ENCODE measurements around the gene ARHGAP18. TPM values are rescaled to one million over a fixed set of nuclear protein-coding genes. Genes with fewer than 3 reads are reported as not detected.
A peak's percentile ranks its signal among the peaks of the same experiment; 100 is the strongest.
"Not testable (repeated sequence)": the region's sequence is repeated elsewhere in the genome, so short reads cannot be mapped to it uniquely, and the experiment has no call there.

ARHGAP18 gene
- total RNA-seq, 2 donors from 2014 or later: 3.7 to 26.7 TPM

GRCh38 chr6:129576456-129576855, 133.5 kb downstream of the ARHGAP18 start:
- no peaks in the 10 kb centered on the region for H3K9me3 ChIP-seq (ENCODE audit: control insufficient read depth, low read length, poor library complexity, severe bottlenecking)
- Mint-ChIP-seq H3K27me3 (no peaks in the 10 kb centered on the region), H3K4me3 (no peak overlapping the region), H3K4me1 (peaks cover 7% of the 10 kb centered on the region), H3K36me3 (ENCODE audit: low read depth) (no peaks in the 10 kb centered on the region), H3K27ac (no peak overlapping the region)
- no peak for DNase-seq
- ATAC-seq: no peak

GRCh38 chr6:129575378-129576118, 134.4 kb downstream of the ARHGAP18 start:
- no peaks in the 10 kb centered on the region for H3K9me3 ChIP-seq (ENCODE audit: control insufficient read depth, low read length, poor library complexity, severe bottlenecking)
- Mint-ChIP-seq H3K36me3 (ENCODE audit: low read depth) (no peaks in the 10 kb centered on the region), H3K27me3 (no peaks in the 10 kb centered on the region), H3K27ac (peak overlapping the region; percentile 19), H3K4me1 (peaks cover 7% of the 10 kb centered on the region), H3K4me3 (peak overlapping the region; percentile 61)
- DNase-seq: no peak
- ATAC-seq: peak; percentile 53

GRCh38 chr6:129574605-129575004, 135.4 kb downstream of the ARHGAP18 start:
- H3K27ac Mint-ChIP-seq; H3K4me3 Mint-ChIP-seq; H3K27me3 Mint-ChIP-seq; H3K4me1 Mint-ChIP-seq; H3K9me3 ChIP-seq (ENCODE audit: control insufficient read depth, low read length, poor library complexity, severe bottlenecking); ATAC-seq; DNase-seq; H3K36me3 Mint-ChIP-seq (ENCODE audit: low read depth): not testable (repeated sequence)

- not testable (repeated sequence) for H3K9me3 ChIP-seq (ENCODE audit: control insufficient read depth, low read length, poor library complexity, severe bottlenecking); ATAC-seq; DNase-seq; H3K27me3 Mint-ChIP-seq; H3K4me3 Mint-ChIP-seq; H3K27ac Mint-ChIP-seq; H3K36me3 Mint-ChIP-seq (ENCODE audit: low read depth)
- peaks cover 10% of the 10 kb centered on the region for H3K4me1 Mint-ChIP-seq
Observed at GRCh38 chr6:129570929-129571328, 139.0 kb downstream of the ARHGAP18 start.

- Mint-ChIP-seq H3K27me3 (peaks cover 5% of the 10 kb centered on the region), H3K36me3 (ENCODE audit: low read depth) (peaks cover 3% of the 10 kb centered on the region), H3K4me1 (peaks cover 6% of the 10 kb centered on the region), H3K27ac (no peak overlapping the region), H3K4me3 (no peak overlapping the region)
- ATAC-seq: no peak
- no peaks in the 10 kb centered on the region for H3K9me3 ChIP-seq (ENCODE audit: control insufficient read depth, low read length, poor library complexity, severe bottlenecking)
- no peak for DNase-seq
Observed at GRCh38 chr6:129568015-129568414, 142.0 kb downstream of the ARHGAP18 start.

GRCh38 chr6:129567374-129567773, 142.6 kb downstream of the ARHGAP18 start:
- ATAC-seq (no peak), DNase-seq (no peak)
- H3K27ac Mint-ChIP-seq: no peak overlapping the region
- no peaks in the 10 kb centered on the region for H3K9me3 ChIP-seq (ENCODE audit: control insufficient read depth, low read length, poor library complexity, severe bottlenecking)
- peaks cover 6% of the 10 kb centered on the region for H3K4me1 Mint-ChIP-seq
- H3K4me3 Mint-ChIP-seq: no peak overlapping the region
- H3K27me3 Mint-ChIP-seq: peaks cover 6% of the 10 kb centered on the region
- H3K36me3 Mint-ChIP-seq (ENCODE audit: low read depth): peaks cover 3% of the 10 kb centered on the region

- Mint-ChIP-seq H3K4me1 (peaks cover 6% of the 10 kb centered on the region), H3K27me3 (peaks cover 6% of the 10 kb centered on the region), H3K4me3 (no peak overlapping the region), H3K27ac (no peak overlapping the region), H3K36me3 (ENCODE audit: low read depth) (peaks cover 3% of the 10 kb centered on the region)
- H3K9me3 ChIP-seq (ENCODE audit: control insufficient read depth, low read length, poor library complexity, severe bottlenecking): no peaks in the 10 kb centered on the region
- ATAC-seq: no peak
- no peak for DNase-seq
Observed at GRCh38 chr6:129565811-129566210, 144.2 kb downstream of the ARHGAP18 start.

- no peaks in the 10 kb centered on the region for H3K9me3 ChIP-seq (ENCODE audit: control insufficient read depth, low read length, poor library complexity, severe bottlenecking)
- Mint-ChIP-seq H3K36me3 (ENCODE audit: low read depth) (peaks cover 3% of the 10 kb centered on the region), H3K4me1 (peaks cover 6% of the 10 kb centered on the region), H3K27ac (no peak overlapping the region), H3K27me3 (peaks cover 6% of the 10 kb centered on the region), H3K4me3 (no peak overlapping the region)
- no peak for ATAC-seq
- no peak for DNase-seq
Observed at GRCh38 chr6:129565366-129565765, 144.6 kb downstream of the ARHGAP18 start.

GRCh38 chr6:129558248-129558647, 151.7 kb downstream of the ARHGAP18 start:
- H3K9me3 ChIP-seq (ENCODE audit: control insufficient read depth, low read length, poor library complexity, severe bottlenecking): no peaks in the 10 kb centered on the region
- ATAC-seq (no peak), DNase-seq (no peak)
- Mint-ChIP-seq H3K4me1 (no peaks in the 10 kb centered on the region), H3K27ac (no peak overlapping the region), H3K27me3 (peaks cover 14% of the 10 kb centered on the region), H3K36me3 (ENCODE audit: low read depth) (peaks cover 3% of the 10 kb centered on the region), H3K4me3 (no peak overlapping the region)

GRCh38 chr6:129555206-129555832, 154.7 kb downstream of the ARHGAP18 start:
- no peak for DNase-seq
- H3K4me1 Mint-ChIP-seq: no peaks in the 10 kb centered on the region
- H3K36me3 Mint-ChIP-seq (ENCODE audit: low read depth): peaks cover 3% of the 10 kb centered on the region
- H3K27ac Mint-ChIP-seq: no peak overlapping the region
- H3K9me3 ChIP-seq (ENCODE audit: control insufficient read depth, low read length, poor library complexity, severe bottlenecking): no peaks in the 10 kb centered on the region
- no peak for ATAC-seq
- peaks cover 11% of the 10 kb centered on the region for H3K27me3 Mint-ChIP-seq
- no peak overlapping the region for H3K4me3 Mint-ChIP-seq

- no peak overlapping the region for H3K27ac Mint-ChIP-seq
- peaks cover 11% of the 10 kb centered on the region for H3K27me3 Mint-ChIP-seq
- no peaks in the 10 kb centered on the region for H3K9me3 ChIP-seq (ENCODE audit: control insufficient read depth, low read length, poor library complexity, severe bottlenecking)
- H3K36me3 Mint-ChIP-seq (ENCODE audit: low read depth): peaks cover 3% of the 10 kb centered on the region
- no peak overlapping the region for H3K4me3 Mint-ChIP-seq
- ATAC-seq (no peak), DNase-seq (no peak)
- peaks cover under 1% of the 10 kb centered on the region for H3K4me1 Mint-ChIP-seq
Observed at GRCh38 chr6:129552413-129552812, 157.6 kb downstream of the ARHGAP18 start.

GRCh38 chr6:129551486-129551885, 158.5 kb downstream of the ARHGAP18 start:
- Mint-ChIP-seq H3K4me3 (no peak overlapping the region), H3K4me1 (peaks cover 2% of the 10 kb centered on the region), H3K36me3 (ENCODE audit: low read depth) (peaks cover 3% of the 10 kb centered on the region), H3K27ac (no peak overlapping the region), H3K27me3 (peaks cover 11% of the 10 kb centered on the region)
- H3K9me3 ChIP-seq (ENCODE audit: control insufficient read depth, low read length, poor library complexity, severe bottlenecking): no peaks in the 10 kb centered on the region
- DNase-seq (no peak), ATAC-seq (no peak)

GRCh38 chr6:129546702-129547101, 163.3 kb downstream of the ARHGAP18 start:
- Mint-ChIP-seq H3K27ac (no peak overlapping the region), H3K36me3 (ENCODE audit: low read depth) (peaks cover 3% of the 10 kb centered on the region), H3K4me3 (no peak overlapping the region), H3K4me1 (peaks cover 2% of the 10 kb centered on the region), H3K27me3 (no peaks in the 10 kb centered on the region)
- no peaks in the 10 kb centered on the region for H3K9me3 ChIP-seq (ENCODE audit: control insufficient read depth, low read length, poor library complexity, severe bottlenecking)
- DNase-seq (no peak), ATAC-seq (no peak)
